Stimulated activated CD4-positive, alpha-beta T cell treated with anti-CD3 and anti-CD28 coated beads, Interleukin-1b, Interleukin-23, amount 100 ng/mL, for 1 hour (primary cell): ENCODE results near the gene FAM151A.

Experiments used
- DNase-seq, 2 donors: peaks; one replicate each; pipeline ENCODE4 v3.0.0-alpha.2; 2020; ENCODE audit warnings: low read depth in 2 of 2

FAM151A gene

DNA sequence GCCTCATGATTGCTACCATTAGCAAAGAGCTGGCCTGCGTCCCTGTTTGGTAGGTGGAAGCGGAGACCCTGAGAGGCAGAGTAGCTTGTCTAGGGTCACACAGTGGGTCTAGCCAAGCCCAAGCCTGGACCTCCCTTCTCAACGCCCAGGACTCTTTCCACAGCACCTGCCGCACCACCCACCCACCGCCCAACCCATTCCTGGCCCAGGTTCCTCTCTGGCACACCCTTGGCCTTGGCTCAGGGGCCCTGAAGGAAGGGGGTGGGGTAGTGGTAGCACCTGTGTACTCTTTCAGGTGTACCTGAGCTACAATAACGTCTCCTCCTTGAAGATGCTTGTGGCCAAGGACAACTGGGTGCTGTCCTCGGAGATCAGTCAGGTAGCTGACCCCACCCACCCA is 19.3 kb downstream of the FAM151A start:
- DNase-seq = no peak

DNA sequence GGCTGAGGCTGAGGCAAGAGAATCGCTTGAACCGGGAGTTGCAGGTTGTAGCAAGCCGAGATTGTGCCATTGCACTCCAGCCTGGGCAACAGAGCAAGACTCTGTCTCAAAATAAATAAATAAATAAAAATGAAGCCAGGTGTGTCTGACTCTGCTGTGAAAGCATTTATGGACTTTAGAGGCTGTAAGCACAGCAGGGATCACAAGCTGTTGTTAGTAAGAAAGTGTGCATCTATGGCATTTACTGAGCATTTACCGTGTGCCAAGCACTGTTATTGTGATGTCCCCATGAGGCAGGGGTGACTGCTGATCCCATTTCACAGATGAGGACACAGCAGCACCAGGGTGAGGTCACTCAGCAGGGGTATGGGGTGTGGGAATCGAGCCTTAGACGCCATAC is 20.1 kb downstream of the FAM151A start:
- no peak for DNase-seq

DNA sequence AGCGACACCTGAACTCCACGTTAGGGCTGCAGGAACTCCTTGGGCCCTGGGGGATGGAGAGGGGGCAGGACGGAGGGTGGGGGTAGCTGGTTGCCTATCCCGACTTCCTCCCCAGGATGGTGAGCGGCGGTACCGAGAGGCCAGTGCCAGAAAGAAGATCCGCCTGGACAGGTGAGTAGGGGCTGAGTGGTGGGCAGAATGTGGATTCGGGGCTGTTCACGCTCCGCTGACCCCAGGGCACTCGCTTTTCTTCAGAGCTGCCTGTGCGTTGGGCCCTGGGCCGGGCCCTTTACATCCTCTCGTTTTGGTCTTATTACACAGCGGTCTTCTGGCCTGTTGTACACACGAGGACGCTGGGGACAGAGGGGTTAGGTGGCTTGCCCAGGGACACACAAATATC is 20.8 kb downstream of the FAM151A start:
- no peak for DNase-seq

DNA sequence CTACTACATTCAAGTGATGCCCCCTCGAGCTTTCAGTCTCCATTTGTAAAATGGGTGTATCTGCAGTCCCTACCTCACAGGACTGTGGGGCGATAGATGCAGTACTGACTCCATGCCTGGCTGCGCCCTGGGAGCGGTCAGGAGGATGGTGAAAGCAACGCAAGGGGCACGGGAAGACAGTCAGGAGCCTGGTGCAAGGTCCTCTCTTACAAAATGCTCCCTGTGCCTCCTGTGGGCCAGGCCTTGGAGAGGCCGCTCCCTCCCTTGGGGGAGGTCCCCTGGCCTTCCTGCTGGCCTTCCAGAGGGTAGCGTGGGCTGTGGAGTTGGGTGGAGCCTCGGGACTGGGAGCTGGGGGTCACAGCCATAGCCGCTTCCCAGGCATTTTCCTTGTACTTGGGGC is 21.6 kb downstream of the FAM151A start:
- DNase-seq = no peak

DNA sequence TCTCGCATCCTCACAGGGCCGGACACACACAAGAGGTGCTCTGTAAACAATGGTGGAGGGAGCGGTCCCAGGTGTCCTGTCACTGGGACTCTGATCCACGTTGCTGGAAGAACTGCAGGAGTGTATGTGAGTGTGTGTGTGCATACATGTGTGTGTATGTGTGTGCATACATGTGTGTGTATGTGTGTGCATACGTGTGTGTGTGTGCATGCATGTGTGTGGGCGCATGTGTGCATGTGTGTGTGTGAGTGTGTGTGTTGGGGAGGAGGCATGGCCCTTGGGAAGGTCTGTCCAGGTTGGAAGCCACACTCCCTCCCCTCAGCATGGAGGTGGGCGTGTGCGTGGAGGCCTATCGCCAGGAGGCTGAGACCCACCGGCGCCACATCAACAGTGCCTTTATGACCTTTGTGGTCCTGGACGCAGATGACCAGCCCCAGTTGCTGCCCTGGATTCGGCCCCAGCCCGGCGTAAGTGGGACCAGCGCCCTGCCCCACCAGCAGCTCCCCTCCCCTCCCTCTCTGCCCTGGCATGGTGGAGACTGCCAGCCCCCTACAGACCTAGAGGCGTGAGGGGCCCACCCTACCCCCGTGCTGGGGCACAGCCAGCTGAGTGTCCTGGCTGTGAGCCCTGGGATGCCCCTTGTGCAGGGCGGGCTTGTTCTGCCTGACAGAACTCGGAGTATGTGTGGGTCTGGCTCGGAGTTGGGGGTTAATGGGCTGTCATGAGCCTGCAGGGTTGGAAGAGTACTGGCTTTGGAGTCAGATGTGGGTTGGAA is 22.2 kb downstream of the FAM151A start:
- DNase-seq = no peak

DNA sequence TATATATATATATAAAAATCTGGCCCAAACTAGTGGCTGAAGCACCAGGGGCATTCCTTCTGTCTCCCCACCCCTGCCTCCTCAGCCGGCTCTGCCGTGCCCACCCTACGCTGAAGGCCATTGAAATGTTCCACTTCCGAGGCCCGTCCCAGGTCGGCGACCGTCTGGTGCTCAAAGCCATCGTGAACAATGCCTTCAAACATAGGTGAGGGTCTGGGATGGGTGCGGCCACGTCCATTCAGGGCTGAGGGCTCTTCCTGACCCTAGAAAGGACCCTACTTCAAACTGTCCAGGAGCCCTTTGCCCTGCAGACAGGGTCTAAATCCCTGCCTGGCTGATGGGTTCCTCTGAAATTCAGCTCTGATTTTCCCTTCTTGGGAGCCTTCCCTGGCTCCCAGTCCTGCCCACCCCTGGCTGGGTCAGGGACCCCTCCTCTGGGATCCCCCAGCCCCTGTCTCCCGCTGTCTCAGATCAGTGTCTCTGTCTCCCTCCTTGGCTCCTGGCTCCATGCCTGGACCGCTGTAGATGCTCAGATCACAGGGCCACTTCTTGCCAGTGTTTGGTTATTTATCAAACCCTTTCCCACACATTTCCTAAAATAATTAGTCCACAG is 24.0 kb downstream of the FAM151A start:
- no peak for DNase-seq

DNA sequence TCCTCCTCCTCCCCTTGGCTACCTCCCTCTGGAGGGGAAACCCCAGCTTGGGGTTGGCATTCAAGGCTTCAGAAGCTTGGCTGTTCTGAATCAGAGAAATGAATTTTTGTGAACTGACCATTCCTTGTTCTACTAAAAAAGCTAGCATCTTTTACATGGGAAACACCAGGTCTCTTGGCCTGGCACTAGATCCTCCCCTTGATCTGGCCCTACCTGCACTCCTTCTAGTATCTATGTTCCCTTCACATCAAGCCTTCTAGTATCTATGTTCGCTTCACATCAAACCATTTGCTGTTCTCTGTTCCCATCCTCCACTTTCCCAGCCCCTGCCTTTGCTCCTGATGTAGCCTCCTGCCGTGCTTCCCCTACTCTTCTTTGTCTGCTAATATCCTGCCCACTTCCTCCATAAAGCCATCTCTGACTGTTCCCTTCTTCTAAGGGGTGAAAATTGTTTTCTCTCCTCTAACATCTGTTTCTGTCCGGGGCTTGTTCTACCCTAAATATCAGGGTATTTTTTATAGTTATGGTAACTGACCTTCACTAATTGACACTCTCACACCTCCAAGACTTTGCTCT is 25.8 kb downstream of the FAM151A start:
- no peak for DNase-seq

DNA sequence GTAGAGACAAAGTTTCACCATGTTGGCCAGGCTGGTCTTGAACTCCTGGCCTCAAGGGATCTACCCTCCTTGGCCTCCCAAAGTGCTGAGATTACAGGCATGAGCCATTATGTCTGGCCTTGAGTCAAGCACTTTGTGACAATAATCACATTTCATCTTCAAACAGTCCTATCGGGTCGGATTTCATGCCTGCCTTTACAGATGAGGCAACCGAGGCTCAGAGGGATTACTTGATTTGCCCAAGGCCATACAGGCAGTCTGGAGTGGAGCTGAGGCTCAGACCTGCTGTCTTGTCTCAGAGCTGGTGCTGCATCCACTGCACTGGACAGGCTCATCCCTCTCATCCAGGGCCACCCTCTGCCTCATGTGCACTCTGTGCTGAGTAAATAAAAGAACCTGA is 26.6 kb downstream of the FAM151A start:
- DNase-seq = no peak

DNA sequence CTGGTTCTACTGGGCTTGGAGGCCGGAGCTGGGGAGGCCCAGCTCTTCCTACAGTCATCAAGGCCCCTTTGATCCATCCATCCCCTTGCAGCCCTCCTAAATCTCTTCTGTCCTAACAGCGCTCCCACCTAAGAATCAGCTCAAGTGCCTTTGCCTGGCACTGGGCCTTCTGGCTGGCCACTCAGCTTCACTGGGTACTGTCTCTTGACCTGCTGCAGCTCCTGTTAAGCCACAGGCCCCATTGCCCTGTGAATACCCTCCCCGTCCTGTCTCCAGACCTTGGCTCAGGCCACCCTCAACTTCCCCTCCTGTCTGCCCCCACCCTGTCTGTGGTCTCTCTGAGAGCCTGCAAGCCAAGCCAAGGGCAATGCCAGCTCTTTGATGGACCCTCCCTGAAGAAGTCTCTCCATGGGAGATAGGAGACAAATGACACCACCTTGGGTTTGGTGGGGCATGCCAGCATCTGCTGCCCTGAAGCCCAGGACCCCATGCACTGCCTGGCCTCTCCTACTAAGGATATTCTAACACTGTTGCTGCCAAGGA is 27.3 kb downstream of the FAM151A start:
- DNase-seq = no peak

DNA sequence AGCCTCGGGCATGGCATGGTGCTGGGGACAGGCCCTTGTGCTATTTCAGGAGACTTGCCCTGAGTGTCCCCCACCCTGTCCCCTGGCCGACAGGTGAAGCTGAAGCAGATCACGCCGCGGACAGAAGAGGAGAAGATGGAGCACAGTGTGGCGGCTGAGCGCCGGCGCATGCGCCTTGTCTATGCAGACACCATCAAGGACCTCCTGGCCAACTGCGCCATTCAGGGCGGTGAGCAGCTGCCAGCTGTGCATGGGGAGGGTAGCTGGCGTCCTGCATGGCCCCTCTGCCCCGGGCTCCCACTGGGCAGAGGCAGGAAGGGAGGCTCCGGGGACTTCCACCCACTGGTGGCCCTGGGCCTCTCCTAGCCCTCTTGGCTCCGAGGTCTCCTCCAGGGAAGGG is 28.9 kb downstream of the FAM151A start:
- DNase-seq = no peak

DNA sequence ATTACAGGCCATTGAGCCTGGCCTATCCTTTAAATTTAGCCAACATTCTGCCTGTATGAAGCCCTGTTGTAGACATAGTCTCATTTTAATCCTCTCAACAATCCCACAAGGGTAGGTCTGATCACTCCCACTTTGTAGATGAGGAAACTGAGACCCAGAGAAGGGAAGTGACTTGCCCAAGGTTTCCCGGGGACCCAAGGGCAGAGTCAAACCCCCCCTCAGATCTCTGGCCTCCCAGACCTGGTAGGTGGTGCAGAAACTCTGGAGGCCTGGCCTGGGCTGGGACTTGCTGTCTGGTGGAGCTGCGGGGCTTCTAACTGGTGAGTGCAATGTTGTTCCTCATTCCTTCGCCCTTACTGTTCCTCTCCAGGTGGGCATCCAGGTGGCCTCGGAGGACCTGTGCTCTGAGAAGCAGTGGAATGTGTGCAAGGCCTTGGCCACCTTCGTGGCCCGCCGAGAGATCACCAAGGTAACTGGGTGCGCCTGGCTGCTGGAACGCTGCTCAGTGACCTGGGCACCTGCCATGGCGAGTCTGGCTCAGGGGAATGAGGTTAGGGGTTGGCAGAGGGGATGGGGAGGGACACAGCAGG is 29.7 kb downstream of the FAM151A start:
- DNase-seq = no peak

DNA sequence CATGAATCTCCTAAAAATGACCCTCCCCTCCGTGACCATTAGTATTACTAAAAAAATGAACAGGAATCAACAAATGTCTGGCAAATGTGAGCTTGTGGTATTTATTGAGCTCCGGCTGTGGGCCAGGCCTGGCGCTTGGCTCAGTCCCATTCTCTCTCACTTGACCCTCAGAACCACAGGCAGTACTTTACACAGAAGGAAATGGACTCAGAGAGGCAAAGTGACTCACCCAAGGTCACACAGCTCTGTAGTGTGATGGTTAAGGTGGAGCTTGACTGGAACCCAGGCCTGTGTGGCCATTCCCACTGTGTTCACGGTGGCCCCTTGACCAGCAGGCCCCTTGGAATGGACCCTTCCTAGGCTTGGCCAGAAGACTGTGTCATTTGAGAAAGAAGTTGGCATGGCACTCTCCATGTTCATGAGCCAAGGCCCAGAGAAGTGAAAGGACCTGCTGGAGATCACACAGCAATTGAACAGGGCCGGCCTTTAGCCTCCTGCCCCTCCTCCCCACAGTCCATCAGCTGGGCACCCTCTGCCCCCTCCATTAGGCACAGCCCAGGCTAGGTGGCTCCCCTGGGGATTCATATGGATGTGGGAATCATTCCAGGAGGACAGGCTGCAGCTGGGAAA is 32.1 kb downstream of the FAM151A start:
- DNase-seq = no peak

DNA sequence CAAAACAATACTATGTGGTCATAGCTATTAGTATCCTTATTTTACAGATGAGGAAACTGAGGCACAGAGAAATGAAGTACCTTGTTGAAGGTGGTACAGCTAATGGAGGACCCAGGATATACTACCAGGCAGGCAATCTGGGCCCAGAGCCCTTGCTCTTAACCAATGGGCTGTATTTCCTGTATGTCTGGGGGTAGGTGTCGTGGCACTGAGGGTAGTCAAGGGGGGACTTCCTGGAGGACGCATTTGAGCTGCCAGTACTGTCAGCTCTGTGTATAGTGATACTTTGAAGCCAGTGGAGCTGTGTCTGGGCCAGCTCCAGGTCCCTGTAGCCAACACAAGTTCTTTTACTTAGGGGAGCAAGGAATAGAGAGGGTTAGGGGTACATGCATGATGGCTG is 34.9 kb downstream of the FAM151A start:
- no peak for DNase-seq

DNA sequence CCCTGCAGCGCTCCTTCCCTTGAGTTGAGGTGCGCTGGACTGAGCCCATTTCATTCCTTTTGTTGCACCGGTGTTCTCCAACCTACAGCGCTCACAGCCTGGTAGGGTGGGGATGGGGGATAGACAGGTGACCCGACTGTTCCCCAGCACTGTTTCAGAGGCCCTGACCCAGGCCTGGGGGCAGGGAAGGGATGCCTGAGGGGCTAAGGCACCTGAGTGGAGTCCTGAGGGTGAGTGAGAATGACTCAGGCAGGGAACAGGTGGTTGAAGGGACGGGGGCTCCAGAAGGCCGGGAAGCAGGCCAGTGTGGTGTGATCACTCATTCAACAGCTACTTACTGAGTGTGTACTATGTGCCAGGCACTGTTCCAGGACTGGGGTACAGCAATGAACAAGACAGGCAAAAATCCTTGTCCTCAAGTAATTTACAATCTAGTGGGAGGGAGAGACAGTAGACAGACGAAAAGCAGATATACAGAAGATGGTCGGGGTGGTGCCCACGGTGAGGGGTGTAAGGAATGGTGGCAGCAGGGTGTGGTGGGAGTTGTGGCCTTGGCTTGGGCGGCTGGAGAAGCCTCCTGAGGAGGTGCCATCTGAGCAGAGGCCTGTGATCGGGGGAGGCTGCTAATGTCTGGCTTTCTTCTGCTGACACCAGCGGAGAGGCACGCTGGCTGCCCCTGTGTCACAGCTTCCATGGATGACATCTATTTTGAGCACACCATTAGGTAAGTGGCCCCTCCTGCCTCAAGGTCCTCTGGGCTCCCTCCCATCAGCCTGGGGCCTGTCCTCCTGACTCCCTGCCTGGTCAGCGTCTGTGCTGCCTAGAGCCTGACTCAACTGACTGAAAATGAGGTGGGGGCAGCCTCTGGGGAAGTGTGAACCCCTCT is 37.9 kb downstream of the FAM151A start:
- DNase-seq = no peak

DNA sequence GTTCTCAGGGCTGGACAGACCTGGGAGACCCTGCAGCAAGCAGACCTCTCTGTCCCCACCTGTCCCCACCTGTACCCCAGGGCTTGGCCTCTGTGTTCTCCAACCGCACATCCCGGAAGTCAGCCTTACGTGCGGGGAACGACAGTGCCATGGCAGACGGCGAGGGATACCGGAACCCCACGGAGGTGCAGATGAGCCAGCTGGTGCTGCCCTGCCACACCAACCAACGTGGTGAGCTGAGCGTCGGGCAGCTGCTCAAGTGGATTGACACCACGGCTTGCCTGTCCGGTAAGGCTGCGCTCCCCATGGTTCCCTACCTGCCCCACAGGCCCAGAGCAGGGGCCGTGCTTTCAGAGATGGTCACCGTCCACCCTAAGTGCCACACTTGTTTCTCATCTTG is 38.8 kb downstream of the FAM151A start:
- DNase-seq = no peak

DNA sequence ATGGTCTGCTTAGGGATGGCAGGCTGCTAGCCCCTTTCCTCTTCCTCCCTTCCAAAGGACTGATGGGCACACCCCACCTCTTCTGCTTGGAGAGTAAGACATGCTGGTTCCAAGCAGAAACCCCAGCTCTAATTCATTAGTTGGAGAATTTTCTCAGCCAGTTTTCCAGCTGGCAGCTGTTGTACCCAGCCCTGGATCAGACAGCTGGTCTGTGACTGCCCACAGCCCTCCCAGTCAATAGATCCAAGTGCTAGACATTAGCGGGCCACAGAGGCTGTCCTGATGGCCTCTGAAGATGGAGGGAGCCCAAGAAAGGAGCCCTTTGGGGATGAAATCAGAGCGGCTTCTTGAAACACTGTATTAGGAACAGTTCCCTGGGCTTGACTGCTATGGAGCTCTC is 39.5 kb downstream of the FAM151A start:
- DNase-seq = no peak

DNA sequence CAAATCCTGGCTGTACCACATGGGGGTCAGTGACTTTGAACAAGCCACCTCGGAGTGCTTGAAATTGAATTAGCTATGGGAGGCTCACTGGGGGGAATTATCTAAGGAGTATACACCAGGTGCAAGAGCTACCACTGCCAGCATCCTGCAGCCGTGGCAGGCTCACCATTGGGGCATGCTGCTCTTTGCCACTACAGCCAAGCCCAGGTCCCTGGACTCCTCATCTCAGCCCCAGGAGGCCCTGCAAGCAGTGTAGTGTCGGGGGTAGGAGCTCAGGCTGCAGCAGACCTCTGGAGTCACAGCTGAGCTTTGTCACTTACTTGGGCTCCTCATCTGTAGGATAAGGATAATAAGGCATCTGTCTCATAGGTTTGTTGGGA is 40.0 kb downstream of the FAM151A start:
- no peak for DNase-seq

DNA sequence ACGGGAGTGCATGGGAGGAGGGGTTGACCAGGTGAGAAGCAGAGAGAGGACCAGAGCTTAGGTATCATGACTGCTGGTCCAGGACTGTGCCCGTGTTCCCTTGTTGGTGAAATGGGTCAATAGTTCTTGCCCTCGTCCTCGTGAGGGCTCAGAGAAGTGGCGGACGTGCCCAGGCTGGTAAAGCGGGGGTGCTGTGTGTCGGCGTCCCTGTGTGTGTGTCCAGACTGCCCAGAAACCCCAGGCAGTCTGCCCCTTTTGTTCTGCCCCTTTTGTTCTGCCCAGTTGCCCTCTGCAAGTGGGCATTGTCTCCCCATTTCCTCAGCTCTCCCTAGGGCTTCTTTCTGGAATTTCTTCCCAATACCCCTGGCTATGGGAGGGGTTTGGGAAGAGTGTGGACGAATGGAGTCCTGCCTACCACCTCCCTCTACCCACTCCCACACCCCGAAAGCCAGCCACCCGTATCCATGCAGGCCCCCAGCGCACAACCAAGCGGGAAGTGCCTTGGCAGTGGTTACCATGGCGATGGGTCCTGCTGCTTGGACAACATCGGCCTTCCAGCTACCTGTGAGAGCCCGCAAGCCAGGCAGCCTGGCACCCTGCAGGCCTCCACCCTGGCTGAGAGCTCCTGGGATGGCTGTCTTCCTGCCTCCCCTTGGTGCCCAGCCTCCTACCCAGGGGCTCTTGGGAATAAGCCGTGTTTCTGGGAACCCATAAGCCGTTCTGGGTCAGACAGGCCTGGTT is 40.6 kb downstream of the FAM151A start:
- DNase-seq = no peak

DNA sequence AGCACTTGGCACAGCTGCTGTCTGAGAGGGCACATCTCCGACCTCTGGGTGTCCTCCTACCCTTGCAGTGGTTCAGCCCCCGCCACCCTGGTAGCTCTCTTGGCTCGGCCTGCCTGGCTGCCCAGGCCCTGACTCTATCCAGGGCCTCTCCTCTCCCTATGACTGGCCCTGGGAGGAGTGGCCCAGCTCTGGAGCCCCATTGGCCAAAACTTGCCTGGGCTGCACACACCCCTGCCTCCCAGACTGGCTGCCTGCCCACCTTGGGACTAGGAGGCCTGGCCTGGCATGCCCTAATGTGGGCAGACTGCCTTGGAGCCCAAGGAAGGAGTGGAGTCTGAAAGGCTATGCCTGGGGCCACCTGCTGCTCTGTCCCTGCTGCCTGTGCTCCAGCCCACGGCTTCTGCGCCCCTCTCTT is 41.7 kb downstream of the FAM151A start:
- DNase-seq = no peak

DNA sequence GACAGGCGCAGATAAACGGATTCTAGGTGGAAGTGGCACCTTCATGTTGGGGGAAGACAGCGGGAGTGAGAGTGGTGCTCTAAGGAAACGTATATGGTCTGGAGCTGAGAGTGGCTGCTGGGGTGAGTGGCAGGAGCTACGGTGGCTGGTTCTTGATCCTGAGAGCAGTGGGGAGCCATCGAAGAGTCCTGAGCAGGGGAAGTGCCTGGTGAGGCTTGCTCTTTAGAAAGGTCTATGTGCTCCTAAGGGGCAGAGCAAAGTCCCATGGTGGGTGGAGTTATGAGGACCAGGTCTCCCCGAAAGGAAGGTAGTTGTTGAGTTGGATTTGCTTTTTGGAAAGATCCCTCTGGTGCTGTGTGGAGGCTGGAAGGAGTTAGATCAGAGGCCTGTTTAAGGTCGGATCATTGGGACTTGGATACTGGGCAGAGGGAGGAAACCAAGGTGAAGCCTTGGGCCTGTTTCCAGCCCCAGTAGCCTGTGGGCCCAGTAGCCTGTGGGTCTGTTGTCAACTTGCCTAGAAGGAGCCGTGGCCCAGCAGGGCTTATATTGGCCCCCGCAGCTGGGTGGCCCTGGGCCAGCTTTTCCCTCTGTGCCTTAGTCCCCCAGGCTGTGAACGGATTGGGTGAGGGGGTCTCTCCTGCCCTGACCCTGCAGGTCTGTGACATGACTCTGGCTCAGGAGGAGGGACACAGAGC is 42.3 kb downstream of the FAM151A start:
- DNase-seq = no peak
